Ishikawa (cell line): ENCODE results near the gene ZNF287.

Source experiments
- CEBPB ChIP-seq: IDR thresholded peaks from 2 replicates; pipeline ENCODE4 v1.6.1; 2012
- CREB1 ChIP-seq: IDR thresholded peaks from 2 replicates; pipeline ENCODE4 v1.6.1; 2012; ENCODE audit warnings: low read depth
- EGR1 ChIP-seq: IDR thresholded peaks from 2 replicates; pipeline ENCODE4 v1.6.1; 2012
- EP300 ChIP-seq: IDR thresholded peaks from 2 replicates; pipeline ENCODE4 v1.6.1; 2012; ENCODE audit warnings: borderline replicate concordance
- FOXM1 ChIP-seq: IDR thresholded peaks from 2 replicates; pipeline ENCODE4 v1.6.1; 2012; ENCODE audit warnings: low read depth, borderline replicate concordance
- RAD21 ChIP-seq: IDR thresholded peaks from 2 replicates; pipeline ENCODE4 v1.6.1; 2012; ENCODE audit warnings: low read depth
- REST ChIP-seq: IDR thresholded peaks from 2 replicates; pipeline ENCODE4 v1.6.1; 2012; ENCODE audit warnings: low read depth, mild to moderate bottlenecking
- TCF12 ChIP-seq: IDR thresholded peaks from 2 replicates; pipeline ENCODE4 v1.6.1; 2012; ENCODE audit warnings: low read depth
- TEAD4 ChIP-seq: IDR thresholded peaks from 2 replicates; pipeline ENCODE4 v1.6.1; 2012
- USF1 ChIP-seq: IDR thresholded peaks from 2 replicates; pipeline ENCODE4 v1.6.1; 2012
- YY1 ChIP-seq: IDR thresholded peaks from 2 replicates; pipeline ENCODE4 v1.6.1; 2012; ENCODE audit warnings: low read depth
- ZBTB7A ChIP-seq: IDR thresholded peaks from 2 replicates; pipeline ENCODE4 v1.6.1; 2012; ENCODE audit warnings: low read depth

GRCh38 chr17:16537130-16537458, 31.9 kb downstream of the ZNF287 start:
- TF ChIP-seq FOXM1 (no peak), RAD21 (no peak), EP300 (no peak), REST (no peak), CEBPB (no peak), CREB1 (no peak), TCF12 (no peak), USF1 (no peak), YY1 (no peak), ZBTB7A (no peak), TEAD4 (no peak), EGR1 (no peak)
